Panc1 (cell line): ENCODE results near the gene CAMKMT.

Experiments
- CTCF ChIP-seq: fragments of 450-650 bp; IDR thresholded peaks from 2 replicates; pipeline ENCODE4 v1.5.1; 2017; ENCODE audit warnings: mild to moderate bottlenecking
- POLR2AphosphoS5 ChIP-seq: IDR thresholded peaks from 2 replicates; pipeline ENCODE4 v1.6.1; 2012; ENCODE audit warnings: mild to moderate bottlenecking, low read depth, low read length, moderate library complexity
- SIN3A ChIP-seq: IDR thresholded peaks from 2 replicates; pipeline ENCODE4 v1.6.1; 2012; ENCODE audit warnings: low read depth, mild to moderate bottlenecking, low read length, moderate library complexity, borderline replicate concordance; ENCODE audit not compliant: insufficient read depth
- TCF7L2 ChIP-seq: IDR thresholded peaks from 2 replicates; pipeline ENCODE4 v1.6.1; 2011; ENCODE audit warnings: mild to moderate bottlenecking, low read depth, low read length, inconsistent platforms
- TF ChIP-seq, protein P1 (sequence below), 2 experiments: IDR thresholded peaks; 2 replicates each; pipeline ENCODE4 v1.6.1; 2011 to 2012; ENCODE audit warnings: low read depth in 2 of 2, control low read depth in 1 of 2, low read length in 1 of 2, mild to moderate bottlenecking in 1 of 2, moderate library complexity in 1 of 2; ENCODE audit not compliant: insufficient read depth in 1 of 2

DNA sequence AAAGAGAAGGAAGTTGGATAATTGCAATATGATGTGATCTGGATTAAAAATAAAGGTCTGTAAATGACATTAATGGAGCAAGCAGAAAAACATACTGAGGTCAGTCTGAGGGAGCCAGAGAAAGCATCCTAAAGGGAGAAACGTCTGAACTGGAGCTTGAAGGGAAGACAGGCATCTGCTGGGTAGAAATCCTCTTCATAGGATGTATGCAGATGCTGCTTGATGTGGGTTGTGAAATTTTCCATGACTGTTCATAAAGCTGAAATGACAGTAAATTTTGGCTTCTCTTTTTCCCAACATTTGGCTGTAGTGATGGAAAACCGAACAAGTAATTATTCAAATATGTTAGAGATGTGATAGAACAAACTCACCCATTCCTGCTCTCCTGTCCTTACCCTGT lies 287.6 kb downstream of the CAMKMT start:
- TF ChIP-seq CTCF (no peak), SIN3A (no peak), POLR2AphosphoS5 (no peak), TCF7L2 (no peak)
- TF ChIP-seq, protein P1, sequence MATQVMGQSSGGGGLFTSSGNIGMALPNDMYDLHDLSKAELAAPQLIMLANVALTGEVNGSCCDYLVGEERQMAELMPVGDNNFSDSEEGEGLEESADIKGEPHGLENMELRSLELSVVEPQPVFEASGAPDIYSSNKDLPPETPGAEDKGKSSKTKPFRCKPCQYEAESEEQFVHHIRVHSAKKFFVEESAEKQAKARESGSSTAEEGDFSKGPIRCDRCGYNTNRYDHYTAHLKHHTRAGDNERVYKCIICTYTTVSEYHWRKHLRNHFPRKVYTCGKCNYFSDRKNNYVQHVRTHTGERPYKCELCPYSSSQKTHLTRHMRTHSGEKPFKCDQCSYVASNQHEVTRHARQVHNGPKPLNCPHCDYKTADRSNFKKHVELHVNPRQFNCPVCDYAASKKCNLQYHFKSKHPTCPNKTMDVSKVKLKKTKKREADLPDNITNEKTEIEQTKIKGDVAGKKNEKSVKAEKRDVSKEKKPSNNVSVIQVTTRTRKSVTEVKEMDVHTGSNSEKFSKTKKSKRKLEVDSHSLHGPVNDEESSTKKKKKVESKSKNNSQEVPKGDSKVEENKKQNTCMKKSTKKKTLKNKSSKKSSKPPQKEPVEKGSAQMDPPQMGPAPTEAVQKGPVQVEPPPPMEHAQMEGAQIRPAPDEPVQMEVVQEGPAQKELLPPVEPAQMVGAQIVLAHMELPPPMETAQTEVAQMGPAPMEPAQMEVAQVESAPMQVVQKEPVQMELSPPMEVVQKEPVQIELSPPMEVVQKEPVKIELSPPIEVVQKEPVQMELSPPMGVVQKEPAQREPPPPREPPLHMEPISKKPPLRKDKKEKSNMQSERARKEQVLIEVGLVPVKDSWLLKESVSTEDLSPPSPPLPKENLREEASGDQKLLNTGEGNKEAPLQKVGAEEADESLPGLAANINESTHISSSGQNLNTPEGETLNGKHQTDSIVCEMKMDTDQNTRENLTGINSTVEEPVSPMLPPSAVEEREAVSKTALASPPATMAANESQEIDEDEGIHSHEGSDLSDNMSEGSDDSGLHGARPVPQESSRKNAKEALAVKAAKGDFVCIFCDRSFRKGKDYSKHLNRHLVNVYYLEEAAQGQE (IDR thresholded peaks at IDR 0.05; ENCODE audit: insufficient read depth in 1 of 2, low read depth in 2 of 2, low read length in 1 of 2): no peak
